Upper lobe of left lung (tissue), 6 donors: ENCODE measurements around the gene RAP1A. TPM values are rescaled to one million over a fixed set of nuclear protein-coding genes. Genes with fewer than 3 reads are reported as not detected.

ENCODE experiments used
- ATAC-seq, 2 donors: fragments of 200-7000 bp; cut with Tn5 transposase; one replicate each; pipeline ENCODE4 v1.9.1; 2022; ENCODE audit warnings: mild to moderate bottlenecking in 2 of 2, moderate library complexity in 2 of 2; ENCODE audit not compliant: low FRiP score in 2 of 2
- DNase-seq, 2 donors: peaks; one replicate each; pipeline ENCODE4 v3.0.0-alpha.2; 2019 to 2020
- H3K27ac ChIP-seq, 4 donors: fragments of 200-600 bp; sonication (generic); one replicate each; pipeline ENCODE4 v1.5.1; 2016 to 2019
- H3K27me3 ChIP-seq, 4 donors: fragments of 200-600 bp; sonication (generic); one replicate each; pipeline ENCODE4 v1.5.1; 2017 to 2019
- H3K36me3 ChIP-seq, 4 donors: fragments of 200-600 bp; sonication (generic); one replicate each; pipeline ENCODE4 v1.5.1; 2016 to 2019
- H3K4me1 ChIP-seq, 4 donors: fragments of 200-600 bp; sonication (generic); one replicate each; pipeline ENCODE4 v1.5.1; 2018 to 2019
- H3K4me3 ChIP-seq, 4 donors: fragments of 200-600 bp; sonication (generic); one replicate each; pipeline ENCODE4 v1.5.1; 2017 to 2019; ENCODE audit warnings: mild to moderate bottlenecking in 2 of 4, moderate library complexity in 1 of 4
- H3K9me3 ChIP-seq, 4 donors: fragments of 200-600 bp; sonication (generic); one replicate each; pipeline ENCODE4 v1.5.1; 2018 to 2019
- EP300 ChIP-seq, 4 donors: sonication (generic); formaldehyde crosslinking; IDR thresholded peaks; one replicate each; pipeline ENCODE4 v1.5.1; 2017; ENCODE audit warnings: antibody characterized with exemption in 4 of 4, control low read depth in 2 of 4
- POLR2A ChIP-seq, 4 donors: fragments of 450-650 bp; IDR thresholded peaks; one replicate each; pipeline ENCODE4 v1.5.1; 2016 to 2017; ENCODE audit warnings: antibody characterized with exemption in 4 of 4, mild to moderate bottlenecking in 2 of 4
- POLR2AphosphoS5 ChIP-seq, 2 donors: sonication (generic); formaldehyde crosslinking; IDR thresholded peaks; one replicate each; pipeline ENCODE4 v1.5.1; 2017; ENCODE audit warnings: antibody characterized with exemption in 2 of 2
- WGBS, 2 donors: methylation state at CpG; one replicate each; pipeline ENCODE4 v1.1.5; 2017 to 2018; 5-methylcytosine and 5-hydroxymethylcytosine counted together
- total RNA-seq, 6 donors: library from RNA; depleted of rRNA in 4 of 6; stranded (reverse); fragments of >200 nt in 4 of 6; gene quantifications; one replicate each; pipeline versions ENCODE4 v1.1.0 to v1.2.1, GENCODE V29; 2016 to 2021
- TF ChIP-seq, protein P1 (sequence below), 6 experiments: fragments of 450-650 bp in 4 of 6; fragments of 200-600 bp in 2 of 6; sonication (generic) in 2 of 6; IDR thresholded peaks; one replicate each; pipeline ENCODE4 v1.5.1; 2016 to 2019; ENCODE audit warnings: antibody characterized with exemption in 6 of 6
- donor health status: DM: no; HTN: no; CAD: no; lungs with moderate emphysema.
- donor health status: DM: no; HTN: yes; CAD: no; lungs with severe emphysema.

The RAP1A gene
- total RNA-seq, 6 donors from 2014 or later, result 16.8 to 115 (median 82.6) TPM

DNA sequence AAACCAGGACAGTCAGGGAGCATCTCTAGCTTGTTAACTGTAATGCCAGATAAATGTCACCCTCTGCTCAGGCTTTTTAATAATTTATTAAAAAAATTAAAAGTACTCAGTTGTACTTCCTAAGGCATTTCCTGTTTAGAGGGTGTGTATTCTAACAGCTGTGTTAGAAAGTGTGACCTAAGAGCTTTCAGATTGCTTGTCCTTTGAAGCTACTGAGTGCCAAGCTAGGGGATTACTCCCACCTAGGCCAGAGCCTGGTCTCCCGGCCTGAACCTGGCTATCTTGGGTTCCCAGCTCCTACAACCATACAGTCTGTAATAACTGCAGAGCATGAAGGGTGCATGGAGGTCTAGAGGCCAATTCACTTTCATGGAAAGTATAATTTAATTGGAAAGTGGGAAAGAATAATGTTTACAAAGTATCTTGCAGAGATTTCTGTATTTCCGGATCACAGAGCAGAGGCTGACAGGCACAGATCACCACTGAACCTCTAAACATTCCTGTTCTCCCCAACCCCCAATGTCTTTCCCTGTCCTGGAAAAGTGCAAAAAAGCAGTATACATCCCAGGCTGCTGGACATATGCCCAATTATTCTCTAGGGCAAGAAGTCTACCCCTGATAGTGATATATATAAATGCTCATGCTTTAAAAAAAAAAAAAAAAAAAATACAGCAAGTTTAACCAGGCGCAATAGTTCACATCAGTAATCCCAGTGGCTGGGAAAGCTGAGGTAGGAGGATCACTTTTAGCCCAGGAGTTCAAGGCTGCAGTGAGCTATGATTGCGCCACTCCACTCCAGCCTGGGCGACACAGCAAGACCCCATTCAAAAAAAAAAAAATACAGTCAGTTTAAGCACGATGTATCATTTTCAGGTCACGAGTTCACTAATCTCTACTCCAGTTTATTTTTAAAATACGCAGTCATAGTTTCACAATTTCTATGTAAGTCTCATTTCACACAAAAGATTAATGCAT, 36.7 kb upstream of the RAP1A start:
- 74 to 80% methylated on average over 8 of the region's 8 CpGs for WGBS, 2 donors
- ATAC-seq, result no peak
- H3K4me1 ChIP-seq, result peaks cover 7 to 9% (median 7%) of the 10 kb centered on the region in 4 donors
- no peak overlapping the region for H3K4me3 ChIP-seq
- H3K27me3 ChIP-seq, result no peaks in the 10 kb centered on the region
- TF ChIP-seq POLR2A (IDR thresholded peaks at IDR 0.05) (no peak), EP300 (IDR thresholded peaks at IDR 0.05) (no peak)
- DNase-seq, result no peak
- peak overlapping the region in 1 of 4 donors; percentile 18 for H3K27ac ChIP-seq
- H3K9me3 ChIP-seq, result no peaks in the 10 kb centered on the region
- no peaks in the 10 kb centered on the region for H3K36me3 ChIP-seq

DNA sequence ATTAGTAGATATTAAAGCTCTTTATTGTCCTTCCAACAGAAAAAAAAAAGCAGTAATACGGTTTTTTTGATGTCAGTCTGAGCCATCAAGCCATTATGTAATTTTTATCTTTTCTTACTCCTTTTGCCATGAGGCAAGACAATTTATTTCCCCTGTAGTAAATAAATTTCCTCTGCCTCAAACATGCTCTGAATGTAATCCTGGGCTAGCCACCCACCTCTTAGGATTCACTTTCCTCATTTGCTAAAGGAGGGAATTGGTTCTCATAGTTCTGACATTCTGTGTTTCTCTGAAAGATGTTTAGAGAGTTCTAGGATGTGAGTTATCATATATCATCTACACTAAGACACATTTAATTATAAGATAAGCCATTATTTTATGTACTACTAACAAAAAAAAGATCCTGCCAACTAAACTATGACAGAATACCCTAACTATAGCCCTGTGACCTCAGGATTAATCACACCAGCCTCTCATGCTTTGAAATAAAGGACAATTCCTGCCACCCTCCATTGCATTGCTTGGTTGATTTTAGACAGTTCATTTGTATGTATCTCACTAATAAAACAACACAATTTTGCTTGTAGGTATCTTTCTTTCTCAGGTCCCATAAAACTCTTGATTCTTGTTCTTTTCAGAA, 34.0 kb upstream of the RAP1A start:
- H3K36me3 ChIP-seq, result no peaks in the 10 kb centered on the region
- H3K27me3 ChIP-seq, result no peaks in the 10 kb centered on the region
- DNase-seq (no peak), ATAC-seq (no peak)
- WGBS, 2 donors, result 70 to 85% methylated on average over 1 of the region's 1 CpG
- no peak overlapping the region for H3K27ac ChIP-seq
- no peaks in the 10 kb centered on the region for H3K9me3 ChIP-seq
- no peak overlapping the region for H3K4me3 ChIP-seq
- peaks cover 7 to 9% (median 7%) of the 10 kb centered on the region in 4 donors for H3K4me1 ChIP-seq
- TF ChIP-seq POLR2A (IDR thresholded peaks at IDR 0.05) (no peak), POLR2AphosphoS5 (IDR thresholded peaks at IDR 0.05) (no peak), EP300 (IDR thresholded peaks at IDR 0.05) (no peak)
- TF ChIP-seq, protein P1, sequence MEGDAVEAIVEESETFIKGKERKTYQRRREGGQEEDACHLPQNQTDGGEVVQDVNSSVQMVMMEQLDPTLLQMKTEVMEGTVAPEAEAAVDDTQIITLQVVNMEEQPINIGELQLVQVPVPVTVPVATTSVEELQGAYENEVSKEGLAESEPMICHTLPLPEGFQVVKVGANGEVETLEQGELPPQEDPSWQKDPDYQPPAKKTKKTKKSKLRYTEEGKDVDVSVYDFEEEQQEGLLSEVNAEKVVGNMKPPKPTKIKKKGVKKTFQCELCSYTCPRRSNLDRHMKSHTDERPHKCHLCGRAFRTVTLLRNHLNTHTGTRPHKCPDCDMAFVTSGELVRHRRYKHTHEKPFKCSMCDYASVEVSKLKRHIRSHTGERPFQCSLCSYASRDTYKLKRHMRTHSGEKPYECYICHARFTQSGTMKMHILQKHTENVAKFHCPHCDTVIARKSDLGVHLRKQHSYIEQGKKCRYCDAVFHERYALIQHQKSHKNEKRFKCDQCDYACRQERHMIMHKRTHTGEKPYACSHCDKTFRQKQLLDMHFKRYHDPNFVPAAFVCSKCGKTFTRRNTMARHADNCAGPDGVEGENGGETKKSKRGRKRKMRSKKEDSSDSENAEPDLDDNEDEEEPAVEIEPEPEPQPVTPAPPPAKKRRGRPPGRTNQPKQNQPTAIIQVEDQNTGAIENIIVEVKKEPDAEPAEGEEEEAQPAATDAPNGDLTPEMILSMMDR (IDR thresholded peaks at IDR 0.05), result no peak

DNA sequence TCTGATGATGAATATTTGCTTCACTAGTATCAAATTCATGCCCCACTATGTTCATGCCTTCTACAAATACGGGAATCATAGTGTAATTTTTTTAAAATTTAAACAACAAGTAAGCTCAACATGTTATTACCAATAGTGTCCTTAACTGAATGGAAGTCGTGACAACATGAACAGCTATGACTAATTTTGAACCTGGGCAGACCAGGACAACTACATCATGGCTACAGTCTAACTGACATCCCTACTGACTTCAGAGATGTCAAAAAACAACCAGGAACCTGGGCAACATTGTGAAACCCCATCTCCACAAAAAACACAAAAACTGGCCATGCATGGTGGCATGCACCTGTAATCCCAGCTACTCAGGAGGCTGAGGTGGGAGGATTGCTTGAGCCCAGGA, 33.5 kb upstream of the RAP1A start:
- TF ChIP-seq, protein P1 (IDR thresholded peaks at IDR 0.05), result no peak
- TF ChIP-seq POLR2AphosphoS5 (IDR thresholded peaks at IDR 0.05) (no peak), EP300 (IDR thresholded peaks at IDR 0.05) (no peak), POLR2A (IDR thresholded peaks at IDR 0.05) (no peak)

DNA sequence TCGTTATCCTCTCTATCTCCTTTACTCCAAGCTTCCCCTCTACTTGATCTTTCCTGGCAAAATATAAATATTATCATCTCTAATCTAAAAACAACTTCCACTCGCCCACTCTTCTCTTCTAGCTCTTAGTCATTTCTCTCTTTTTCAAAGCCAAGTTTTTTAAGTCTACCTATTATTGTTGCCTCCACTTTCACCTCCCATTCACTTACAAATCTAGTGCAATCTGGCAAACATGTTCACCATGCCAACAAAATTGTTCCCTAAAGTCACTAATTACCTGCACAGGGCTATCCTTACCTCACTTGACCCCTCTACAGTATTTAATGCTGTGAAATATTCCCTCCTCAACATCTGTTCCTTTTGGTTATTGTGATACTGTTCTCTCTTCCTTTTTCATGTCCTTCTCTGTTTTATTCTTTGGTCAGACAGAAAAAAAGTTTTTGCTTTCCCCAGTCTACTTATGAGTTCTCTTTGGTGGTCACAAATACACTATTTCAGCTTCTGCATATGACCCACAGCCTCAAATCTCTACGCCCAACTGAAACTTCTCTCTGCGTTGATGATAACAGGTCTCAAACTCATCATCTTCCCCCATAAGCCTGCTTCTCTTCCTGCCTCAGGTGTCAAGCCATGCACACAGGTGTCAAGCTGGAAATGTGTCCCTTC, 31.9 kb upstream of the RAP1A start:
- TF ChIP-seq POLR2A (IDR thresholded peaks at IDR 0.05), result no peak
- TF ChIP-seq, protein P1 (IDR thresholded peaks at IDR 0.05), result no peak
- TF ChIP-seq EP300 (IDR thresholded peaks at IDR 0.05), result no peak
- Histone ChIP-seq H3K36me3 (no peaks in the 10 kb centered on the region), H3K4me1 (peaks cover 14 to 15% (median 14%) of the 10 kb centered on the region in 4 donors), H3K27ac (no peak overlapping the region), H3K4me3 (no peak overlapping the region), H3K9me3 (no peaks in the 10 kb centered on the region), H3K27me3 (no peaks in the 10 kb centered on the region)
- DNase-seq (no peak), ATAC-seq (no peak)
- 46 to 73% methylated on average over 4 of the region's 4 CpGs for WGBS, 2 donors

More for the DNA sequence above, 33.5 kb upstream of the RAP1A start:
- DNase-seq (no peak), ATAC-seq (no peak)
- H3K36me3 ChIP-seq, result no peaks in the 10 kb centered on the region
- H3K4me1 ChIP-seq, result peaks cover 7 to 9% (median 7%) of the 10 kb centered on the region in 4 donors
- H3K9me3 ChIP-seq, result no peaks in the 10 kb centered on the region
- no peak overlapping the region for H3K27ac ChIP-seq
- 96 to 97% methylated on average over 2 of the region's 2 CpGs for WGBS, 2 donors
- no peak overlapping the region for H3K4me3 ChIP-seq
- H3K27me3 ChIP-seq, result no peaks in the 10 kb centered on the region

DNA sequence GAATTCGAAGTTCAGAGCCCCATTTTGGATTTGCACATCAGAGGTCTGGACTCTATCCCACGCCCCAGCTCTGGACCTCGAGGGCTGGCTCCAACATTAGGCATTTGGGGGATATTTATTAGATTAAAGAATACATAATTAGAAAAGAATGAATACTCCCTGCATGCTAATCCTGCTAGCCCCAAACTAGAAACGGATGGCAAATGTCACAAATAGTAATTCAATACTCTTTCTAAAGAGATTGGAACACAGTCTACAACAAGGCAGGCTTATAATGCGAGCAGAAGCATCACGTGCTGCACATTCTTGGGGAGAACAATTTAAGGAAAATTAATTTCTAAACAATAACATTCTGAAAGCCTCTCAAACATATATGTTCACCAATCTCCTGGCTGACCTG, 27.7 kb upstream of the RAP1A start:
- ATAC-seq (peak in 1 of 2 donors; percentile 6), DNase-seq (no peak)
- WGBS, 2 donors, result 62 to 66% methylated on average over 6 of the region's 6 CpGs
- Histone ChIP-seq H3K36me3 (no peaks in the 10 kb centered on the region), H3K27ac (peak overlapping the region; percentile 57 to 80 (median 66)), H3K4me1 (peaks cover 34 to 47% (median 44%) of the 10 kb centered on the region in 4 donors), H3K27me3 (no peaks in the 10 kb centered on the region), H3K9me3 (no peaks in the 10 kb centered on the region), H3K4me3 (no peak overlapping the region)
- no peak for TF ChIP-seq POLR2AphosphoS5 (IDR thresholded peaks at IDR 0.05)
- TF ChIP-seq POLR2A (IDR thresholded peaks at IDR 0.05), result no peak
